ENCODE data around the gene RHBDF2. TPM values are rescaled to one million over a fixed set of nuclear protein-coding genes. Genes with fewer than 3 reads are reported as not detected.
A peak's percentile ranks its signal among the peaks of the same experiment; 100 is the strongest.
"Not testable (repeated sequence)": the region's sequence is repeated elsewhere in the genome, so short reads cannot be mapped to it uniquely, and the experiment has no call there.

The RHBDF2 gene
- total and polyA plus RNA-seq, 7 experiments from 2014 or later, result 2.9 to 119 (median 31.4) TPM

- ChIA-PET POLR2A (interaction anchor here (0.9 to 1.6 kb wide), 4 partner anchors 9 to 219 kb away, joined by 3 to 4 read pairs (median 4); no protein-coding TSS in a partner anchor), CTCF (interaction anchor here (1.2 to 3.8 kb wide), 5 partner anchors 13 to 117 kb away, joined by 3 to 45 read pairs (median 7); partner anchors contain the start of gene AANAT)
- H3K36me3 ChIP-seq (ENCODE audit: control insufficient read depth in 2 of 3, insufficient read depth in 3 of 3, low read length in 3 of 3); ATAC-seq; H3K27ac ChIP-seq (ENCODE audit: low read depth, low read length); H3K27me3 ChIP-seq (ENCODE audit: control insufficient read depth in 2 of 2, insufficient read depth in 2 of 2, low read length in 2 of 2); H3K36me3 Mint-ChIP-seq; H3K4me3 Mint-ChIP-seq; H3K9me3 ChIP-seq (ENCODE audit: control insufficient read depth in 2 of 3, low read length in 3 of 3); H3K4me3 ChIP-seq (ENCODE audit: low read length); H3K9me3 Mint-ChIP-seq; DNase-seq: not testable (repeated sequence)
- peaks cover 8 to 27% of the 10 kb centered on the region in 2 donors for H3K4me1 ChIP-seq (ENCODE audit: control insufficient read depth in 2 of 2, insufficient read depth in 2 of 2, low read length in 2 of 2)
- Mint-ChIP-seq H3K27me3 (peaks cover 0 to 13% (median 0%) of the 10 kb centered on the region in 5 donors), H3K27ac (peak overlapping the region in 2 of 9 donors; percentile 5 to 29), H3K4me1 (peaks cover 6 to 48% (median 13%) of the 10 kb centered on the region in 7 donors)
- intact Hi-C loops (cut with micrococcal nuclease), result loop anchor here (10.0 kb wide), 2 partner anchors 404 to 724 kb away; partner anchors contain the start of genes EXOC7 (in 1 of the 2) and UNK (in 1 of the 2)
Observed at GRCh38 chr17:76508472-76509063, 7.3 kb upstream of the RHBDF2 start.

- no peak overlapping the region for H3K4me3 ChIP-seq (ENCODE audit: low read length)
- Mint-ChIP-seq H3K36me3 (peaks cover 0 to 4% (median 0%) of the 10 kb centered on the region in 5 donors), H3K27me3 (peaks cover 0 to 13% (median 0%) of the 10 kb centered on the region in 5 donors), H3K9me3 (peaks cover 0 to 1% (median 0%) of the 10 kb centered on the region in 11 donors), H3K4me3 (no peak overlapping the region), H3K4me1 (peaks cover 5 to 45% (median 10%) of the 10 kb centered on the region in 7 donors), H3K27ac (peak overlapping the region in 6 of 9 donors; percentile 5 to 60 (median 42))
- POLR2A ChIA-PET, result interaction anchor here (1.0 to 2.6 kb wide), 7 partner anchors 8 to 122 kb away, joined by 3 to 10 read pairs (median 5); partner anchors contain the start of genes AANAT and SPHK1
- H3K9me3 ChIP-seq (ENCODE audit: control insufficient read depth in 2 of 3, low read length in 3 of 3), result no peaks in the 10 kb centered on the region
- no peaks in the 10 kb centered on the region for H3K36me3 ChIP-seq (ENCODE audit: control insufficient read depth in 2 of 3, insufficient read depth in 3 of 3, low read length in 3 of 3)
- ATAC-seq (peak; percentile 88), DNase-seq (peak; percentile 74 to 94 (median 86))
- intact Hi-C loops (cut with micrococcal nuclease), result loop anchor here (1.0 to 10.0 kb wide), 8 partner anchors 9 to 722 kb away; partner anchors contain the start of genes EXOC7 (in 1 of the 2), UBE2O (in 1 of the 2) and UNK (in 1 of the 2)
- peaks cover 13 to 21% of the 10 kb centered on the region in 2 donors for H3K4me1 ChIP-seq (ENCODE audit: control insufficient read depth in 2 of 2, insufficient read depth in 2 of 2, low read length in 2 of 2)
- no peaks in the 10 kb centered on the region for H3K27me3 ChIP-seq (ENCODE audit: control insufficient read depth in 2 of 2, insufficient read depth in 2 of 2, low read length in 2 of 2)
- CTCF ChIA-PET, result interaction anchor here (0.5 to 3.8 kb wide), 19 partner anchors 9 to 190 kb away, joined by 3 to 45 read pairs (median 5); partner anchors contain the start of genes AANAT and UBE2O
- no peak overlapping the region for H3K27ac ChIP-seq (ENCODE audit: low read depth, low read length)
Observed at GRCh38 chr17:76506408-76507345, 5.5 kb upstream of the RHBDF2 start.

- peak overlapping the region in 2 of 10 donors; percentile 47 to 60 for H3K4me3 Mint-ChIP-seq
- POLR2A ChIA-PET, result interaction anchor here (0.5 to 1.7 kb wide), 3 partner anchors 11 to 724 kb away, joined by 3 to 5 read pairs (median 3); partner anchors contain the start of gene AANAT
- intact Hi-C loops (cut with micrococcal nuclease), result loop anchor here (10.0 kb wide), 2 partner anchors 399 to 719 kb away; partner anchors contain the start of genes EXOC7 (in 1 of the 2) and UNK (in 1 of the 2)
Observed at GRCh38 chr17:76504117-76504516, 2.9 kb upstream of the RHBDF2 start.

DNA sequence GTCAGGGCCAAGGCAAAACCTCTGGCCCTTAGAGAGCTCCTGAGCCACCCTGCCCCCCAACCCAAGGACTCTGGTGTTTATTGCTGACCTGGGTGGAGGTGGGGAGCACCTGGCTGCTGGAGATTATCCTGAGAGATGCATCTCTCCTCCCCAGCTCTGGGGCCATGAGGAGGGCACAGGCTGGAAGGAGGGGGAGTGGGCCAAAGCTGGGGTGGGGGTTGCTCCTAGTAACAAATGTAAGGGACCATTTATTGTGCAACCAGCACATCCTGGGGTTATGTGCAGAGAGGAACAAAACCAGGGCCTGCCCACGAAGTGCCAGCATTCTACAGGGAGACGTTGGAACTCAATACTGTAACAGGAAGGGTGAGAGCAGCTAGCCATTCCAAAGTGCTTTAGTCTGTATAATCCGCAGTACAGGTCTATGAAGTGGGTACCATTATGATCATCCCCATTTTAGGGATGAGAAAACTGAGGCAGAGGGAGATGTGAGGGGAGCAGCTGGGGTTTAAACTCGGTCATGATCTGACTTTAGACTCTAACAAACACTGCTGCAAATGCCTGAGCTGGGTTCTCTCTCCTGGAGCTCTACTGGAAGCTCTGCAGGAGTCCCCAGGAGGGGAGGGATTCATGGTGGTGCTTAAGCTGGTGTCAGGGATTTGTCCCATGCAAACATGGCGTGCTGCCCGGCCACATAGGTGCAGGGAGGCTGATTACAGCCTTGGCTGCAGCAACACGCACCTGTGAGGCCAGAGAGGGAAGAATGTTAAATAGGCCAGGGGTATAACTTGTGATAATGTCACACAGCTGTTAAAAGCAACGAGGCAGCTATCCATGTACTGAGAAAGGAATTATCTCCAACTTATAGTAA lies 1.4 kb upstream of the RHBDF2 start:
- CTCF ChIA-PET, result interaction anchor here (0.6 to 6.3 kb wide), 17 partner anchors 9 to 327 kb away, joined by 3 to 36 read pairs (median 3); partner anchors contain the start of genes AANAT and UBE2O
- H3K27me3 ChIP-seq (ENCODE audit: control insufficient read depth in 2 of 2, insufficient read depth in 2 of 2, low read length in 2 of 2), result no peaks in the 10 kb centered on the region
- POLR2A ChIA-PET, result interaction anchor here (0.9 to 2.5 kb wide), 13 partner anchors 10 to 117 kb away, joined by 3 to 21 read pairs (median 6); partner anchors contain the start of genes AANAT, SPHK1 and UBE2O
- Mint-ChIP-seq H3K4me1 (peaks cover 17 to 58% (median 32%) of the 10 kb centered on the region in 7 donors), H3K27me3 (peaks cover 0 to under 1% (median 0%) of the 10 kb centered on the region in 5 donors), H3K36me3 (peaks cover 0 to 3% (median 0%) of the 10 kb centered on the region in 5 donors), H3K4me3 (peak overlapping the region in 2 of 10 donors; percentile 65 to 91), H3K9me3 (no peaks in the 10 kb centered on the region), H3K27ac (peak overlapping the region in 7 of 9 donors; percentile 42 to 98 (median 75))
- H3K9me3 ChIP-seq (ENCODE audit: control insufficient read depth in 2 of 3, low read length in 3 of 3), result no peaks in the 10 kb centered on the region
- intact Hi-C loops (cut with micrococcal nuclease), result loop anchor here (10.0 kb wide), 2 partner anchors 398 to 718 kb away; partner anchors contain the start of genes EXOC7 (in 1 of the 2) and UNK (in 1 of the 2)
- no peaks in the 10 kb centered on the region for H3K36me3 ChIP-seq (ENCODE audit: control insufficient read depth in 2 of 3, insufficient read depth in 3 of 3, low read length in 3 of 3)
- no peak overlapping the region for H3K4me3 ChIP-seq (ENCODE audit: low read length)
- peaks cover 27 to 46% of the 10 kb centered on the region in 2 donors for H3K4me1 ChIP-seq (ENCODE audit: control insufficient read depth in 2 of 2, insufficient read depth in 2 of 2, low read length in 2 of 2)
- DNase-seq, result no peak
- H3K27ac ChIP-seq (ENCODE audit: low read depth, low read length), result peak overlapping the region; percentile 73
- no peak for ATAC-seq

More at GRCh38 chr17:76504117-76504516, 2.9 kb upstream of the RHBDF2 start:
- no peak overlapping the region for H3K27ac ChIP-seq (ENCODE audit: low read depth, low read length)
- no peaks in the 10 kb centered on the region for H3K9me3 ChIP-seq (ENCODE audit: control insufficient read depth in 2 of 3, low read length in 3 of 3)
- DNase-seq (no peak), ATAC-seq (no peak)
- Mint-ChIP-seq H3K27me3 (peaks cover 0 to 13% (median 0%) of the 10 kb centered on the region in 5 donors), H3K36me3 (peaks cover 0 to 3% (median 0%) of the 10 kb centered on the region in 5 donors), H3K4me1 (peaks cover 17 to 49% (median 25%) of the 10 kb centered on the region in 7 donors), H3K9me3 (peaks cover 0 to 1% (median 0%) of the 10 kb centered on the region in 11 donors), H3K27ac (peak overlapping the region in 5 of 9 donors; percentile 28 to 80 (median 64))
- H3K27me3 ChIP-seq (ENCODE audit: control insufficient read depth in 2 of 2, insufficient read depth in 2 of 2, low read length in 2 of 2), result no peaks in the 10 kb centered on the region
- CTCF ChIA-PET, result interaction anchor here (0.5 to 6.3 kb wide), 5 partner anchors 34 to 1249 kb away, joined by 3 to 36 read pairs (median 3); partner anchors contain the start of gene AANAT
- H3K4me1 ChIP-seq (ENCODE audit: control insufficient read depth in 2 of 2, insufficient read depth in 2 of 2, low read length in 2 of 2), result peaks cover 27 to 32% of the 10 kb centered on the region in 2 donors
- H3K4me3 ChIP-seq (ENCODE audit: low read length), result no peak overlapping the region
- H3K36me3 ChIP-seq (ENCODE audit: control insufficient read depth in 2 of 3, insufficient read depth in 3 of 3, low read length in 3 of 3), result no peaks in the 10 kb centered on the region

GRCh38 chr17:76501827-76502307 lies 644 bp upstream of the RHBDF2 start:
- intact Hi-C loops (cut with micrococcal nuclease), result loop anchor here (1.0 to 10.0 kb wide), 5 partner anchors 10 to 717 kb away; partner anchors contain the start of genes EXOC7 (in 1 of the 2), UBE2O (in 1 of the 2) and UNK (in 1 of the 2)

More at GRCh38 chr17:76501827-76502307, 644 bp upstream of the RHBDF2 start:
- H3K4me1 ChIP-seq (ENCODE audit: control insufficient read depth in 2 of 2, insufficient read depth in 2 of 2, low read length in 2 of 2), result peaks cover 27 to 50% of the 10 kb centered on the region in 2 donors
- no peaks in the 10 kb centered on the region for H3K9me3 ChIP-seq (ENCODE audit: control insufficient read depth in 2 of 3, low read length in 3 of 3)
- CTCF ChIA-PET, result interaction anchor here (0.7 to 6.3 kb wide), 12 partner anchors 9 to 326 kb away, joined by 3 to 36 read pairs (median 3); partner anchors contain the start of genes AANAT and UBE2O
- no peaks in the 10 kb centered on the region for H3K27me3 Mint-ChIP-seq
- H3K27me3 ChIP-seq (ENCODE audit: control insufficient read depth in 2 of 2, insufficient read depth in 2 of 2, low read length in 2 of 2), result no peaks in the 10 kb centered on the region
- H3K27ac Mint-ChIP-seq, result peak overlapping the region; percentile 95 to 99 (median 97)
- H3K4me3 Mint-ChIP-seq, result peak overlapping the region; percentile 82 to 91 (median 86)
- H3K4me1 Mint-ChIP-seq, result peaks cover 17 to 61% (median 34%) of the 10 kb centered on the region in 7 donors
- H3K36me3 ChIP-seq (ENCODE audit: control insufficient read depth in 2 of 3, insufficient read depth in 3 of 3, low read length in 3 of 3), result no peaks in the 10 kb centered on the region
- peak overlapping the region; percentile 73 for H3K27ac ChIP-seq (ENCODE audit: low read depth, low read length)
- no peaks in the 10 kb centered on the region for H3K9me3 Mint-ChIP-seq
- H3K36me3 Mint-ChIP-seq, result peaks cover 0 to 7% (median 0%) of the 10 kb centered on the region in 5 donors
- DNase-seq (no peak), ATAC-seq (no peak)
- H3K4me3 ChIP-seq (ENCODE audit: low read length), result peak overlapping the region; percentile 62
- POLR2A ChIA-PET, result interaction anchor here (1.0 to 2.5 kb wide), 11 partner anchors 9 to 117 kb away, joined by 3 to 21 read pairs (median 8); partner anchors contain the start of genes SPHK1 and UBE2O

Data from naive thymus-derived CD4-positive, alpha-beta T cell (primary cell).